CD4-positive, alpha-beta T cell treated with Interleukin-15 for 4 hours (primary cell): Measurements from ENCODE around the gene CACNA2D1.

Experiments
- DNase-seq: peaks from one replicate; pipeline ENCODE4 v3.0.0-alpha.2; 2020; ENCODE audit warnings: low spot score

Gene CACNA2D1

GRCh38 chr7:82343716-82344115 lies 99.9 kb downstream of the CACNA2D1 start:
- DNase-seq = no peak

GRCh38 chr7:82339958-82340357 lies 103.6 kb downstream of the CACNA2D1 start:
- no peak for DNase-seq

- no peak for DNase-seq
Measured at GRCh38 chr7:82335927-82336326, 107.7 kb downstream of the CACNA2D1 start.

- DNase-seq = no peak
Measured at GRCh38 chr7:82335001-82335400, 108.6 kb downstream of the CACNA2D1 start.

GRCh38 chr7:82331234-82331633 lies 112.3 kb downstream of the CACNA2D1 start:
- DNase-seq = no peak

- no peak for DNase-seq
Measured at GRCh38 chr7:82330706-82331215, 112.8 kb downstream of the CACNA2D1 start.

GRCh38 chr7:82327898-82328297 lies 115.7 kb downstream of the CACNA2D1 start:
- no peak for DNase-seq

- no peak for DNase-seq
Measured at GRCh38 chr7:82325416-82325815, 118.2 kb downstream of the CACNA2D1 start.

GRCh38 chr7:82323806-82324205 lies 119.8 kb downstream of the CACNA2D1 start:
- DNase-seq = no peak

- DNase-seq = no peak
Measured at GRCh38 chr7:82319674-82320118, 123.9 kb downstream of the CACNA2D1 start.

- no peak for DNase-seq
Measured at GRCh38 chr7:82318786-82319185, 124.8 kb downstream of the CACNA2D1 start.

GRCh38 chr7:82317760-82318159 lies 125.8 kb downstream of the CACNA2D1 start:
- DNase-seq = no peak

- no peak for DNase-seq
Measured at GRCh38 chr7:82317257-82317721, 126.3 kb downstream of the CACNA2D1 start.

GRCh38 chr7:82313269-82313668 lies 130.3 kb downstream of the CACNA2D1 start:
- no peak for DNase-seq

GRCh38 chr7:82312646-82313045 lies 130.9 kb downstream of the CACNA2D1 start:
- no peak for DNase-seq

- no peak for DNase-seq
Measured at GRCh38 chr7:82305347-82306005, 138.1 kb downstream of the CACNA2D1 start.

GRCh38 chr7:82294865-82295264 lies 148.7 kb downstream of the CACNA2D1 start:
- no peak for DNase-seq

GRCh38 chr7:82294382-82294784 lies 149.2 kb downstream of the CACNA2D1 start:
- no peak for DNase-seq

GRCh38 chr7:82293467-82293866 lies 150.1 kb downstream of the CACNA2D1 start:
- DNase-seq = no peak

GRCh38 chr7:82291931-82292330 lies 151.6 kb downstream of the CACNA2D1 start:
- DNase-seq = no peak

- DNase-seq = no peak
Measured at GRCh38 chr7:82289889-82290288, 153.7 kb downstream of the CACNA2D1 start.

- DNase-seq = no peak
Measured at GRCh38 chr7:82289152-82289535, 154.4 kb downstream of the CACNA2D1 start.

- DNase-seq = no peak
Measured at GRCh38 chr7:82286798-82287140, 156.8 kb downstream of the CACNA2D1 start.
